ENCODE measurements around the gene GIT1. TPM values are rescaled to one million over a fixed set of nuclear protein-coding genes. Genes with fewer than 3 reads are reported as not detected.
A peak's percentile ranks its signal among the peaks of the same experiment; 100 is the strongest.

GIT1 gene
- total and polyA plus RNA-seq, 2 of the 13 experiments (the other 11 are each of a cell fraction or from before 2014, with no cell fraction given): 14.2 to 30.8 TPM

DNA sequence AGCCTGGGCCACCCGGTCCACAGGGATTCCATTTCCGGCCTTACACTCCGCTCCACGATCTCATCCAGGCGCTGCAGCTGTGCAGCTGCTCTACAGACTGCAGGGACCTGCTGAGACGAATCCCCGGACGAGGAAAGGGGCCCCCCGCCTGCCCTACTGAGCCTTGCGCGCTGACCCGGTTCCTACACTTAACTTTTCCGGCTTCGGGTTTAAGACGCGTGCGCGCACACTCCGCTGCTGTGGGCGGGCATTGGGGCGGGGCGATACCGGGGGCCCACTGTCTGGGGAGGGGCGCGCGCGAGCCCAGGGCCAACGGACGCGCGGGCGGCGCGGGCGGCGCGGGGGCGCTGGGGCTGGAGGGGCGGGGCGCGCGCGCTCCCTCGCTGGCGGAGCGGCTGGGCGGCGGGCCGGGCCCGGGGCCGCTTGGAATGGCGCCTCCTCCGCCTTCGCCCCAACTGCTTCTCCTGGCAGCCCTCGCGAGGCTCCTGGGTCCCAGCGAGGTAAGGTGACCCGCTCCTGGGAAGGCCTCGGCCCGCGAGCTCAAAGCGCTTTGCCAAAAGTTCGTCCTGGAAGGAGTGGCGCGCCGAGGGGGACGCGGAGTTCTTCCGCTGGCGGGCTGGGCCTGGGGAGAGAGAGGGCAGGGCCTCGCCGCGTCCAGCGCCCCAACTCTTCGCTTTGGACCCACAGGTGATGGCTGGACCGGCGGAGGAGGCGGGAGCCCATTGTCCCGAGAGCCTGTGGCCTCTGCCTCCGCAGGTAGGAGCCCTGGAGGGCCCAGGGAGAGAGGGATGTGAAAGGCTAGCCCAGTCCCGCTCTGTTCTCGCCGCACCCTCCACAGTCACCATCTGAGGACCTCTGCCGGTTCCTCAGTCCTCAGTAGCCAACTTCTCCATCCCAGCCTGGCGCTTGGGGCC is 20.9 kb downstream of the GIT1 start, which contains the start of gene TP53I13 (continued):
- TF ChIP-seq, protein P1, sequence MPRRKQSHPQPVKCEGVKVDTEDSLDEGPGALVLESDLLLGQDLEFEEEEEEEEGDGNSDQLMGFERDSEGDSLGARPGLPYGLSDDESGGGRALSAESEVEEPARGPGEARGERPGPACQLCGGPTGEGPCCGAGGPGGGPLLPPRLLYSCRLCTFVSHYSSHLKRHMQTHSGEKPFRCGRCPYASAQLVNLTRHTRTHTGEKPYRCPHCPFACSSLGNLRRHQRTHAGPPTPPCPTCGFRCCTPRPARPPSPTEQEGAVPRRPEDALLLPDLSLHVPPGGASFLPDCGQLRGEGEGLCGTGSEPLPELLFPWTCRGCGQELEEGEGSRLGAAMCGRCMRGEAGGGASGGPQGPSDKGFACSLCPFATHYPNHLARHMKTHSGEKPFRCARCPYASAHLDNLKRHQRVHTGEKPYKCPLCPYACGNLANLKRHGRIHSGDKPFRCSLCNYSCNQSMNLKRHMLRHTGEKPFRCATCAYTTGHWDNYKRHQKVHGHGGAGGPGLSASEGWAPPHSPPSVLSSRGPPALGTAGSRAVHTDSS (CRISPR knock-in tag; conservative IDR thresholded peaks at IDR 0.05): no peak
- peak; percentile 12; the same call in 1 of the 2 replicates for TF ChIP-seq ZSCAN9 (CRISPR knock-in tag; IDR thresholded peaks at IDR 0.05; ENCODE audit: borderline replicate concordance)
- no peak for TF ChIP-seq ZNF737 (CRISPR knock-in tag; IDR thresholded peaks at IDR 0.05; ENCODE audit: borderline replicate concordance)
- TF ChIP-seq PHF21A (CRISPR knock-in tag; IDR thresholded peaks at IDR 0.05): peak; percentile 17; the same call in 1 of the 2 replicates
- TF ChIP-seq, protein P2, sequence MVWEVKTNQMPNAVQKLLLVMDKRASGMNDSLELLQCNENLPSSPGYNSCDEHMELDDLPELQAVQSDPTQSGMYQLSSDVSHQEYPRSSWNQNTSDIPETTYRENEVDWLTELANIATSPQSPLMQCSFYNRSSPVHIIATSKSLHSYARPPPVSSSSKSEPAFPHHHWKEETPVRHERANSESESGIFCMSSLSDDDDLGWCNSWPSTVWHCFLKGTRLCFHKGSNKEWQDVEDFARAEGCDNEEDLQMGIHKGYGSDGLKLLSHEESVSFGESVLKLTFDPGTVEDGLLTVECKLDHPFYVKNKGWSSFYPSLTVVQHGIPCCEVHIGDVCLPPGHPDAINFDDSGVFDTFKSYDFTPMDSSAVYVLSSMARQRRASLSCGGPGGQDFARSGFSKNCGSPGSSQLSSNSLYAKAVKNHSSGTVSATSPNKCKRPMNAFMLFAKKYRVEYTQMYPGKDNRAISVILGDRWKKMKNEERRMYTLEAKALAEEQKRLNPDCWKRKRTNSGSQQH (CRISPR knock-in tag; IDR thresholded peaks at IDR 0.05; ENCODE audit: low read depth): no peak
- no peak for TF ChIP-seq ZNF335 (CRISPR knock-in tag; IDR thresholded peaks at IDR 0.05)
- TF ChIP-seq NR2F6 (IDR thresholded peaks at IDR 0.05): no peak
- TF ChIP-seq NR2F6 (CRISPR knock-in tag; IDR thresholded peaks at IDR 0.05): no peak
- TF ChIP-seq HNRNPH1 (optimal IDR thresholded peaks at IDR 0.05; ENCODE audit: low read depth, low read length): no peak
- no peak for TF ChIP-seq FIP1L1 (IDR thresholded peaks at IDR 0.05; ENCODE audit: borderline replicate concordance, insufficient read depth, low read depth, low read length)
- no peak for TF ChIP-seq KMT2A (CRISPR knock-in tag; IDR thresholded peaks at IDR 0.05)
- TF ChIP-seq, protein P3, sequence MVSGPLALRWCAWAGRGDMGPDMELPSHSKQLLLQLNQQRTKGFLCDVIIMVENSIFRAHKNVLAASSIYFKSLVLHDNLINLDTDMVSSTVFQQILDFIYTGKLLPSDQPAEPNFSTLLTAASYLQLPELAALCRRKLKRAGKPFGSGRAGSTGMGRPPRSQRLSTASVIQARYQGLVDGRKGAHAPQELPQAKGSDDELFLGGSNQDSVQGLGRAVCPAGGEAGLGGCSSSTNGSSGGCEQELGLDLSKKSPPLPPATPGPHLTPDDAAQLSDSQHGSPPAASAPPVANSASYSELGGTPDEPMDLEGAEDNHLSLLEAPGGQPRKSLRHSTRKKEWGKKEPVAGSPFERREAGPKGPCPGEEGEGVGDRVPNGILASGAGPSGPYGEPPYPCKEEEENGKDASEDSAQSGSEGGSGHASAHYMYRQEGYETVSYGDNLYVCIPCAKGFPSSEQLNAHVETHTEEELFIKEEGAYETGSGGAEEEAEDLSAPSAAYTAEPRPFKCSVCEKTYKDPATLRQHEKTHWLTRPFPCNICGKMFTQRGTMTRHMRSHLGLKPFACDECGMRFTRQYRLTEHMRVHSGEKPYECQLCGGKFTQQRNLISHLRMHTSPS (CRISPR knock-in tag; IDR thresholded peaks at IDR 0.05; ENCODE audit: low read depth): no peak
- TF ChIP-seq MIXL1 (CRISPR knock-in tag; IDR thresholded peaks at IDR 0.05): no peak
- TF ChIP-seq, protein P4, sequence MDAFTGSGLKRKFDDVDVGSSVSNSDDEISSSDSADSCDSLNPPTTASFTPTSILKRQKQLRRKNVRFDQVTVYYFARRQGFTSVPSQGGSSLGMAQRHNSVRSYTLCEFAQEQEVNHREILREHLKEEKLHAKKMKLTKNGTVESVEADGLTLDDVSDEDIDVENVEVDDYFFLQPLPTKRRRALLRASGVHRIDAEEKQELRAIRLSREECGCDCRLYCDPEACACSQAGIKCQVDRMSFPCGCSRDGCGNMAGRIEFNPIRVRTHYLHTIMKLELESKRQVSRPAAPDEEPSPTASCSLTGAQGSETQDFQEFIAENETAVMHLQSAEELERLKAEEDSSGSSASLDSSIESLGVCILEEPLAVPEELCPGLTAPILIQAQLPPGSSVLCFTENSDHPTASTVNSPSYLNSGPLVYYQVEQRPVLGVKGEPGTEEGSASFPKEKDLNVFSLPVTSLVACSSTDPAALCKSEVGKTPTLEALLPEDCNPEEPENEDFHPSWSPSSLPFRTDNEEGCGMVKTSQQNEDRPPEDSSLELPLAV (CRISPR knock-in tag; conservative IDR thresholded peaks at IDR 0.05; ENCODE audit: low read depth): no peak
- no peak for TF ChIP-seq JARID2 (CRISPR knock-in tag; IDR thresholded peaks at IDR 0.05; ENCODE audit: insufficient replicate concordance)
- no peak for TF ChIP-seq MTF1 (CRISPR knock-in tag; IDR thresholded peaks at IDR 0.05)
- no peak for TF ChIP-seq ARNT (IDR thresholded peaks at IDR 0.05)
- no peak for TF ChIP-seq TCF12 (IDR thresholded peaks at IDR 0.05)
- TF ChIP-seq TCF12 (CRISPR knock-in tag; IDR thresholded peaks at IDR 0.05): no peak
- TF ChIP-seq SNAI1 (CRISPR knock-in tag; IDR thresholded peaks at IDR 0.05; ENCODE audit: borderline replicate concordance): peak; percentile 54; the same call in 1 of the 2 replicates
- TF ChIP-seq MIER3 (CRISPR knock-in tag; IDR thresholded peaks at IDR 0.05; ENCODE audit: borderline replicate concordance): no peak
- no peak for TF ChIP-seq ZNF451 (CRISPR knock-in tag; IDR thresholded peaks at IDR 0.05)
- TF ChIP-seq, protein P5, sequence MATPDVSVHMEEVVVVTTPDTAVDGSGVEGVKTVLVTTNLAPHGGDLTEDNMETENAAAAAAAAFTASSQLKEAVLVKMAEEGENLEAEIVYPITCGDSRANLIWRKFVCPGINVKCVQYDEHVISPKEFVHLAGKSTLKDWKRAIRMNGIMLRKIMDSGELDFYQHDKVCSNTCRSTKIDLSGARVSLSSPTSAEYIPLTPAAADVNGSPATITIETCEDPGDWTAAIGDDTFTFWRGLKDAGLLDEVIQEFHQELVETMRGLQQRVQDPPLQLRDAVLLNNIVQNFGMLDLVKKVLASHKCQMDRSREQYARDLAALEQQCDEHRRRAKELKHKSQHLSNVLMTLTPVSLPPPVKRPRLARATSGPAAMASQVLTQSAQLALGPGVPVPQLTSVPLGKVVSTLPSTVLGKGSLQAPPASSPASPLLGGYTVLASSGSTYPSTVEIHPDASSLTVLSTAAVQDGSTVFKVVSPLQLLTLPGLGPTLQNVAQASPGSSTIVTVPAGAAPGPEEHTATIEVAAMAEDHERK (CRISPR knock-in tag; IDR thresholded peaks at IDR 0.05; ENCODE audit: low read depth): no peak
